Panc1 (cell line): ENCODE results near the gene A4GNT.

Experiments
- POLR2AphosphoS5 ChIP-seq: IDR thresholded peaks from 2 replicates; pipeline ENCODE4 v1.6.1; 2012; ENCODE audit warnings: mild to moderate bottlenecking, low read depth, low read length, moderate library complexity
- SIN3A ChIP-seq: IDR thresholded peaks from 2 replicates; pipeline ENCODE4 v1.6.1; 2012; ENCODE audit warnings: low read depth, mild to moderate bottlenecking, low read length, moderate library complexity, borderline replicate concordance; ENCODE audit not compliant: insufficient read depth
- TCF7L2 ChIP-seq: IDR thresholded peaks from 2 replicates; pipeline ENCODE4 v1.6.1; 2011; ENCODE audit warnings: mild to moderate bottlenecking, low read depth, low read length, inconsistent platforms
- TF ChIP-seq, protein P1 (sequence below): fragments of 450-650 bp; IDR thresholded peaks from 2 replicates; pipeline ENCODE4 v1.5.1; 2017; ENCODE audit warnings: mild to moderate bottlenecking
- TF ChIP-seq, protein P2 (sequence below), 2 experiments: IDR thresholded peaks; 2 replicates each; pipeline ENCODE4 v1.6.1; 2011 to 2012; ENCODE audit warnings: low read depth in 2 of 2, control low read depth in 1 of 2, low read length in 1 of 2, mild to moderate bottlenecking in 1 of 2, moderate library complexity in 1 of 2; ENCODE audit not compliant: insufficient read depth in 1 of 2

DNA sequence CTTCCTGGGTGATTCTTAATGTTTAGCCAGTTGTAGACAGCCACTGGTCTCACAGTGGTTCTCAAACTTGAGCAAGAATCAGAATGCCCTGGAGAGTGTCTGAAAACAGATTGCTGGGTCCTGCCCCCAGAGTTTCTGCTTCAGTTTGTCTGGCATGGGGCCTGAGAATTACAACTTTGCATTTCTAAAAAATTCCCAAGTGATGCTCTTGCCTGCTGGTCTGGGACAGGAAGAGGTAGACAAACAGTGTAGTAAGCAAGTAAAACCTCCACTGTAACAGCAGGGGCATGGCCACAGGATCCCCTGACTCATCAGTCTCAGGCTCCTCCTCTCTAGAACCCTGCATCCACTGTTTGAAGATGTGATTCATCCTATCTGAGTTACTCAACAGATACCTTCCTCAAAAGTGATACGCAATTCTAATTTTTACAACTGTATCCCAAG lies 53.3 kb downstream of the A4GNT start:
- TF ChIP-seq, protein P1, sequence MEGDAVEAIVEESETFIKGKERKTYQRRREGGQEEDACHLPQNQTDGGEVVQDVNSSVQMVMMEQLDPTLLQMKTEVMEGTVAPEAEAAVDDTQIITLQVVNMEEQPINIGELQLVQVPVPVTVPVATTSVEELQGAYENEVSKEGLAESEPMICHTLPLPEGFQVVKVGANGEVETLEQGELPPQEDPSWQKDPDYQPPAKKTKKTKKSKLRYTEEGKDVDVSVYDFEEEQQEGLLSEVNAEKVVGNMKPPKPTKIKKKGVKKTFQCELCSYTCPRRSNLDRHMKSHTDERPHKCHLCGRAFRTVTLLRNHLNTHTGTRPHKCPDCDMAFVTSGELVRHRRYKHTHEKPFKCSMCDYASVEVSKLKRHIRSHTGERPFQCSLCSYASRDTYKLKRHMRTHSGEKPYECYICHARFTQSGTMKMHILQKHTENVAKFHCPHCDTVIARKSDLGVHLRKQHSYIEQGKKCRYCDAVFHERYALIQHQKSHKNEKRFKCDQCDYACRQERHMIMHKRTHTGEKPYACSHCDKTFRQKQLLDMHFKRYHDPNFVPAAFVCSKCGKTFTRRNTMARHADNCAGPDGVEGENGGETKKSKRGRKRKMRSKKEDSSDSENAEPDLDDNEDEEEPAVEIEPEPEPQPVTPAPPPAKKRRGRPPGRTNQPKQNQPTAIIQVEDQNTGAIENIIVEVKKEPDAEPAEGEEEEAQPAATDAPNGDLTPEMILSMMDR: no peak
- TF ChIP-seq, protein P2, sequence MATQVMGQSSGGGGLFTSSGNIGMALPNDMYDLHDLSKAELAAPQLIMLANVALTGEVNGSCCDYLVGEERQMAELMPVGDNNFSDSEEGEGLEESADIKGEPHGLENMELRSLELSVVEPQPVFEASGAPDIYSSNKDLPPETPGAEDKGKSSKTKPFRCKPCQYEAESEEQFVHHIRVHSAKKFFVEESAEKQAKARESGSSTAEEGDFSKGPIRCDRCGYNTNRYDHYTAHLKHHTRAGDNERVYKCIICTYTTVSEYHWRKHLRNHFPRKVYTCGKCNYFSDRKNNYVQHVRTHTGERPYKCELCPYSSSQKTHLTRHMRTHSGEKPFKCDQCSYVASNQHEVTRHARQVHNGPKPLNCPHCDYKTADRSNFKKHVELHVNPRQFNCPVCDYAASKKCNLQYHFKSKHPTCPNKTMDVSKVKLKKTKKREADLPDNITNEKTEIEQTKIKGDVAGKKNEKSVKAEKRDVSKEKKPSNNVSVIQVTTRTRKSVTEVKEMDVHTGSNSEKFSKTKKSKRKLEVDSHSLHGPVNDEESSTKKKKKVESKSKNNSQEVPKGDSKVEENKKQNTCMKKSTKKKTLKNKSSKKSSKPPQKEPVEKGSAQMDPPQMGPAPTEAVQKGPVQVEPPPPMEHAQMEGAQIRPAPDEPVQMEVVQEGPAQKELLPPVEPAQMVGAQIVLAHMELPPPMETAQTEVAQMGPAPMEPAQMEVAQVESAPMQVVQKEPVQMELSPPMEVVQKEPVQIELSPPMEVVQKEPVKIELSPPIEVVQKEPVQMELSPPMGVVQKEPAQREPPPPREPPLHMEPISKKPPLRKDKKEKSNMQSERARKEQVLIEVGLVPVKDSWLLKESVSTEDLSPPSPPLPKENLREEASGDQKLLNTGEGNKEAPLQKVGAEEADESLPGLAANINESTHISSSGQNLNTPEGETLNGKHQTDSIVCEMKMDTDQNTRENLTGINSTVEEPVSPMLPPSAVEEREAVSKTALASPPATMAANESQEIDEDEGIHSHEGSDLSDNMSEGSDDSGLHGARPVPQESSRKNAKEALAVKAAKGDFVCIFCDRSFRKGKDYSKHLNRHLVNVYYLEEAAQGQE (IDR thresholded peaks at IDR 0.05; ENCODE audit: insufficient read depth in 1 of 2, low read depth in 2 of 2, low read length in 1 of 2): no peak
- TF ChIP-seq POLR2AphosphoS5 (no peak), TCF7L2 (no peak), SIN3A (no peak)
